GM21515 (cell line): ENCODE measurements around the gene SPRY1.

Source experiments
- ATAC-seq: cut with Tn5 transposase; IDR thresholded peaks from one replicate; pipeline ENCODE4 v1.9.1; 2021; ENCODE audit not compliant: unreplicated experiment

Gene SPRY1

GRCh38 chr4:123396307-123397143, at the start of gene SPRY1:
SPRY1 (plus strand) TSS chr4:123396795; CDS start chr4:123401592, 4,797 bp downstream.
- peak; percentile 41 for ATAC-seq

GRCh38 chr4:123346951-123347350, 49.6 kb upstream of the SPRY1 start:
- no peak for ATAC-seq

- ATAC-seq: no peak
Observed at GRCh38 chr4:123348946-123349345, 47.6 kb upstream of the SPRY1 start.

GRCh38 chr4:123349421-123350190, 47.0 kb upstream of the SPRY1 start:
- no peak for ATAC-seq

GRCh38 chr4:123350191-123350544, 46.4 kb upstream of the SPRY1 start:
- no peak for ATAC-seq

- no peak for ATAC-seq
Observed at GRCh38 chr4:123350726-123351125, 45.9 kb upstream of the SPRY1 start.

GRCh38 chr4:123351713-123352112, 44.9 kb upstream of the SPRY1 start:
- no peak for ATAC-seq

- no peak for ATAC-seq
Observed at GRCh38 chr4:123352240-123352945, 44.2 kb upstream of the SPRY1 start.

GRCh38 chr4:123352966-123353365, 43.6 kb upstream of the SPRY1 start:
- no peak for ATAC-seq

GRCh38 chr4:123353656-123354055, 42.9 kb upstream of the SPRY1 start:
- no peak for ATAC-seq

GRCh38 chr4:123354701-123355100, 41.9 kb upstream of the SPRY1 start:
- no peak for ATAC-seq

GRCh38 chr4:123356921-123357320, 39.7 kb upstream of the SPRY1 start:
- no peak for ATAC-seq

GRCh38 chr4:123359449-123360315, 36.9 kb upstream of the SPRY1 start:
- ATAC-seq: no peak

GRCh38 chr4:123361195-123361861, 35.3 kb upstream of the SPRY1 start:
- no peak for ATAC-seq

- ATAC-seq: no peak
Observed at GRCh38 chr4:123362103-123362502, 34.5 kb upstream of the SPRY1 start.

GRCh38 chr4:123363729-123364128, 32.9 kb upstream of the SPRY1 start:
- peak; percentile 98 for ATAC-seq

- ATAC-seq: no peak
Observed at GRCh38 chr4:123364906-123365305, 31.7 kb upstream of the SPRY1 start.

- ATAC-seq: no peak
Observed at GRCh38 chr4:123365412-123365811, 31.2 kb upstream of the SPRY1 start.

GRCh38 chr4:123366144-123366748, 30.3 kb upstream of the SPRY1 start:
- ATAC-seq: no peak

GRCh38 chr4:123378794-123379193, 17.8 kb upstream of the SPRY1 start:
- ATAC-seq: no peak
